ENCODE data around the gene SV2B. TPM values are rescaled to one million over a fixed set of nuclear protein-coding genes. Genes with fewer than 3 reads are reported as not detected.

SV2B gene
- total RNA-seq, 3 donors from 2014 or later, result 0.03 to 0.05 TPM; not detected in 1

DNA sequence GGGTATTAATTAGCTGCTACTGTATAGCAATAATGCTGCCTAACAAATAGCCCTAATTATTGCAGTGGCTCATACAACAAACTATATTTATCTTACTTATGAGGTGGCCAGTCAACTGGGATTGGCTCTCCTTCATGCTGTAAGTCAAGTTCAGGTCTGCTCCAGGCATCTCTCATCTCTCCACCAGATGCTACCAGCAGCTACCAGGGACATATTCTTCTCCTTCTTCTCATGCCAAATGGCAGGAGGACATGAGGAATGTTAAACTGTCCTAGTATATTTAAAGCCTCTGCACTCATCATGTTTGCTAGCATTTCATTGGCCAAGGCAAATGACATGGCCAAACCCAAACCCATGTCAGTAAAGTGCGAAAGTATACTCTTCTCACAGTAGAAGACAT is 17.3 kb downstream of the SV2B start:
- DNase-seq, result no peak
- H3K27me3 Mint-ChIP-seq (ENCODE audit: low read depth), result peaks cover 32% of the 10 kb centered on the region

GRCh38 chr15:91118817-91119590 is 18.9 kb downstream of the SV2B start:
- Mint-ChIP-seq H3K36me3 (ENCODE audit: insufficient read depth) (no peaks in the 10 kb centered on the region), H3K9me3 (no peaks in the 10 kb centered on the region), H3K4me1 (ENCODE audit: low read depth) (no peaks in the 10 kb centered on the region), H3K27me3 (ENCODE audit: low read depth) (peaks cover 33% of the 10 kb centered on the region), H3K4me3 (no peak overlapping the region)
- DNase-seq (no peak), ATAC-seq (no peak)

More for the DNA sequence above, 17.3 kb downstream of the SV2B start:
- no peaks in the 10 kb centered on the region for H3K9me3 Mint-ChIP-seq
- no peaks in the 10 kb centered on the region for H3K36me3 Mint-ChIP-seq (ENCODE audit: insufficient read depth)
- ATAC-seq, result no peak
- no peaks in the 10 kb centered on the region for H3K4me1 Mint-ChIP-seq (ENCODE audit: low read depth)
- H3K4me3 Mint-ChIP-seq, result no peak overlapping the region

DNA sequence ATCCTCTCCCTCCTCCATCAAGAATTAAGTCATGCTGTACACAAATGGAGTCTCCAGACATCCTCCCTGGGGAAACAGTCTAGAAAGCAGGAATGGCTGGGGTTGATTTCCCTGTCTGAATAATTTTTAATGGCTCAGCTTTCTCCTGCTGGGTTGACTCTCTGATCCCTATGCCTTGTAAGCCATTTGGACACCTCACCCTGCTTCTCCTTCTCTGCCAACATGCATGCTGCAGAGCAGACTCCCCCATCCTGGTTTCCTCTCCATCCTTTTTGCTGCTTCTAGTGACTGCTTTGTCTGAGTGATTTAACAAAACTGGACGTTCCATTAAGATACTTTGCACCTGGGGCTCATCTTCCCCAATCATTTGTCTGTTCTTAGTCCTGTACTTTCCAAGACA is 22.2 kb downstream of the SV2B start:
- no peak for ATAC-seq
- no peaks in the 10 kb centered on the region for H3K9me3 Mint-ChIP-seq
- no peak for DNase-seq
- no peaks in the 10 kb centered on the region for H3K4me1 Mint-ChIP-seq (ENCODE audit: low read depth)
- H3K27me3 Mint-ChIP-seq (ENCODE audit: low read depth), result peaks cover 37% of the 10 kb centered on the region
- H3K4me3 Mint-ChIP-seq, result no peak overlapping the region
- no peaks in the 10 kb centered on the region for H3K36me3 Mint-ChIP-seq (ENCODE audit: insufficient read depth)

- Mint-ChIP-seq H3K36me3 (ENCODE audit: insufficient read depth) (no peaks in the 10 kb centered on the region), H3K4me1 (ENCODE audit: low read depth) (no peaks in the 10 kb centered on the region), H3K9me3 (no peaks in the 10 kb centered on the region), H3K27me3 (ENCODE audit: low read depth) (peaks cover 36% of the 10 kb centered on the region), H3K4me3 (no peak overlapping the region)
- ATAC-seq (no peak), DNase-seq (no peak)
These were observed 24.1 kb downstream of the SV2B start for GRCh38 chr15:91124132-91124531.

- Mint-ChIP-seq H3K36me3 (ENCODE audit: insufficient read depth) (no peaks in the 10 kb centered on the region), H3K27me3 (ENCODE audit: low read depth) (peaks cover 36% of the 10 kb centered on the region), H3K4me1 (ENCODE audit: low read depth) (no peaks in the 10 kb centered on the region), H3K4me3 (no peak overlapping the region), H3K9me3 (no peaks in the 10 kb centered on the region)
- ATAC-seq, result no peak
- no peak for DNase-seq
These were observed 25.1 kb downstream of the SV2B start for GRCh38 chr15:91125162-91125561.

- no peaks in the 10 kb centered on the region for H3K4me1 Mint-ChIP-seq (ENCODE audit: low read depth)
- H3K36me3 Mint-ChIP-seq (ENCODE audit: insufficient read depth), result no peaks in the 10 kb centered on the region
- ATAC-seq (no peak), DNase-seq (no peak)
- H3K9me3 Mint-ChIP-seq, result no peaks in the 10 kb centered on the region
- H3K27me3 Mint-ChIP-seq (ENCODE audit: low read depth), result peaks cover 32% of the 10 kb centered on the region
- no peak overlapping the region for H3K4me3 Mint-ChIP-seq
These were observed 26.0 kb downstream of the SV2B start for GRCh38 chr15:91126080-91126479.

- DNase-seq (no peak), ATAC-seq (no peak)
- no peaks in the 10 kb centered on the region for H3K9me3 Mint-ChIP-seq
- no peaks in the 10 kb centered on the region for H3K4me1 Mint-ChIP-seq (ENCODE audit: low read depth)
- peaks cover 29% of the 10 kb centered on the region for H3K27me3 Mint-ChIP-seq (ENCODE audit: low read depth)
- H3K36me3 Mint-ChIP-seq (ENCODE audit: insufficient read depth), result no peaks in the 10 kb centered on the region
- no peak overlapping the region for H3K4me3 Mint-ChIP-seq
These were observed 27.3 kb downstream of the SV2B start for GRCh38 chr15:91127236-91127955.

GRCh38 chr15:91128016-91128415 is 28.0 kb downstream of the SV2B start:
- ATAC-seq (no peak), DNase-seq (no peak)
- H3K9me3 Mint-ChIP-seq, result no peaks in the 10 kb centered on the region
- H3K4me1 Mint-ChIP-seq (ENCODE audit: low read depth), result no peaks in the 10 kb centered on the region
- H3K4me3 Mint-ChIP-seq, result no peak overlapping the region
- peaks cover 24% of the 10 kb centered on the region for H3K27me3 Mint-ChIP-seq (ENCODE audit: low read depth)
- no peaks in the 10 kb centered on the region for H3K36me3 Mint-ChIP-seq (ENCODE audit: insufficient read depth)

DNA sequence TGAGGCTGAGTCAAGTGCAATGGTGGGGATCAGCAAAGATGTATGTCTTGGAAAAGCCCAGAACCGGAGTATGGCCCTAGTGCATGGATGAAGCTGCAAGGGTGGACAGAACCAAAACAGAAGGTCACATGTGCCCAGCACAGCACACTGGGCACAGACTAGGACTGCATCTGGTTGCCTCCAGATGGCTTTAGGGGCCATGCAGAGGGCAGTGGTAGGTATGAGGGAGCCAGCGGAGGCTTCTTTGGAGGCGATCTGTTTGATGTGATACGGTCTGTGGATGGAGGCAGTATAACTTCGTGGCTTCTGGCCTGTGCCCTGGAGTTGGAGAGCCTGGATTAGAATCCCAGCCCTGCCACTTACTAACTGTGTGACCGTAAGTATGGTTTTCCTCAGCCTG is 29.4 kb downstream of the SV2B start:
- Mint-ChIP-seq H3K36me3 (ENCODE audit: insufficient read depth) (no peaks in the 10 kb centered on the region), H3K4me3 (no peak overlapping the region), H3K27me3 (ENCODE audit: low read depth) (peaks cover 16% of the 10 kb centered on the region), H3K9me3 (no peaks in the 10 kb centered on the region), H3K4me1 (ENCODE audit: low read depth) (no peaks in the 10 kb centered on the region)
- DNase-seq (no peak), ATAC-seq (no peak)

- H3K27me3 Mint-ChIP-seq (ENCODE audit: low read depth), result peaks cover 24% of the 10 kb centered on the region
- H3K36me3 Mint-ChIP-seq (ENCODE audit: insufficient read depth), result no peaks in the 10 kb centered on the region
- no peak for ATAC-seq
- DNase-seq, result no peak
- H3K9me3 Mint-ChIP-seq, result no peaks in the 10 kb centered on the region
- no peaks in the 10 kb centered on the region for H3K4me1 Mint-ChIP-seq (ENCODE audit: low read depth)
- no peak overlapping the region for H3K4me3 Mint-ChIP-seq
These were observed 32.0 kb downstream of the SV2B start for GRCh38 chr15:91132079-91132478.

GRCh38 chr15:91133511-91133910 is 33.5 kb downstream of the SV2B start:
- H3K27me3 Mint-ChIP-seq (ENCODE audit: low read depth), result peaks cover 23% of the 10 kb centered on the region
- DNase-seq (no peak), ATAC-seq (no peak)
- H3K36me3 Mint-ChIP-seq (ENCODE audit: insufficient read depth), result no peaks in the 10 kb centered on the region
- peaks cover 4% of the 10 kb centered on the region for H3K9me3 Mint-ChIP-seq
- H3K4me3 Mint-ChIP-seq, result no peak overlapping the region
- no peaks in the 10 kb centered on the region for H3K4me1 Mint-ChIP-seq (ENCODE audit: low read depth)

DNA sequence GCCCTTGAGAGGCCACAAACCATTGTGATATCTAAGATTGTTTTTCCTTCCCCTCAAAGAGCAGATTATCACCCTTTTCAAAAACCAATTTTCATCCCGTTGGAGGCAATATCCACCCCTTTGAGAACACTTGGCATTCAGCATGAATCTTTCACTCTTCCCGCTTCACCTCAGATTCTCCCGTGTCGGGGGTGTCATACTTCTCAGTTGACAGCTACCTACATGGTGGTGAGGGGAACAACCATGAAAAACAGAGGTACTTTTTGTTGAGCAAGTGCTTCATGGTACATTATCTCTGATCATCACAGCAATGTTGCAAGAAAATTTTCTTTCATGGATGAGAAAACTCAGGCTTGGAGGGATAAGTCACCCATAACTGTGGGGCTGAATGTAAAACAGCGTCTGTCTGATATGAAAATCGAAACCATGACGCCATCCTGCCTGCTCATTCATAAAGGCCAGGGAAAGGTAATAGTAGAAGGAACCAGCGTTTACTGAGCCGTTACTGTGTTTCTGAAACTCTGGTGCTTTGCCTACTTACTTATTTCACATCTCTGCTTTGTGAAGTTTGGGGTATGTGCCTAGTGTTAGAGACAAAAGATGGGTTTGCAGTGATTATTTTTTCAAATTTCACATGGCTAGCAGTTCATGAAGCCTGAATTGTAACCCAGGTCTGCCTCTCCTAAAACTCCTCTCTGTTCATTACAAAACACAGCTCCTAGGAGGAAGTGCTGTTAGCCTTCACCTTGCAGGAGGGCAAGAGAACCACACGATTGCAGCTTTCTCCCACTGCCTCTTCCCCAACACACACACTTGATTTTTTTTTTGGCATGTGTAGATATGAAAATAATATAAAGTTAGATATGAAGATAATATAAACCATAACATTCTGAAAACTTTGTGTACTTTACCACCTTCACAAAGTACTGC is 35.4 kb downstream of the SV2B start:
- H3K4me1 Mint-ChIP-seq (ENCODE audit: low read depth), result no peaks in the 10 kb centered on the region
- peaks cover 4% of the 10 kb centered on the region for H3K9me3 Mint-ChIP-seq
- H3K27me3 Mint-ChIP-seq (ENCODE audit: low read depth), result peaks cover 36% of the 10 kb centered on the region
- H3K36me3 Mint-ChIP-seq (ENCODE audit: insufficient read depth), result no peaks in the 10 kb centered on the region
- no peak overlapping the region for H3K4me3 Mint-ChIP-seq
- ATAC-seq (no peak), DNase-seq (no peak)

GRCh38 chr15:91136386-91136923 is 36.4 kb downstream of the SV2B start:
- Mint-ChIP-seq H3K4me1 (ENCODE audit: low read depth) (no peaks in the 10 kb centered on the region), H3K4me3 (no peak overlapping the region), H3K27me3 (ENCODE audit: low read depth) (peaks cover 36% of the 10 kb centered on the region), H3K9me3 (peaks cover 4% of the 10 kb centered on the region), H3K36me3 (ENCODE audit: insufficient read depth) (no peaks in the 10 kb centered on the region)
- ATAC-seq (no peak), DNase-seq (no peak)

DNA sequence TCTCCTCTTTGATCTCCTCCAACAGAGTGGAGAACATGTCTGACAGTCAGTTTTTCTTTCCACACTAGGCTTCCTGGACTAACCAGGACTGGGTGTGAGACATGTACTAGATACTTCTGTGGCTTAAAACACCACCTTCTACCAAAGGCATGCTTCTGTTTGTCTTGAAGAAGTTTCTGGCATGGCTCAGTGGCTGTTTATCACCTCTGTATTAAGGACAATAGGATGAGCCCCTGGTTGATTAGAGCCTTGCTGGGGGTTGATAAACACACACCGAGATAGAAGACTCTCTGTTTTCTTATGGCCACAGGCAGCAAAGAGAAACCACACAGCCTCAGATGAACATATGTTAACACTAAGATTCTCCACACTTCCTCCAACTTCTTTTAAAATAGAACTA is 40.5 kb downstream of the SV2B start:
- Mint-ChIP-seq H3K4me1 (ENCODE audit: low read depth) (no peaks in the 10 kb centered on the region), H3K9me3 (peaks cover 4% of the 10 kb centered on the region), H3K36me3 (ENCODE audit: insufficient read depth) (no peaks in the 10 kb centered on the region), H3K4me3 (no peak overlapping the region), H3K27me3 (ENCODE audit: low read depth) (peaks cover 46% of the 10 kb centered on the region)
- no peak for DNase-seq
- no peak for ATAC-seq
